Activated naive CD8-positive, alpha-beta T cell treated with anti-CD3 and anti-CD28 coated beads, Interleukin-2, amount 10 ng/mL, durations not matched to agents 7 days and 5 days (primary cell): ENCODE results near the gene ARHGAP6. TPM values are rescaled to one million over a fixed set of nuclear protein-coding genes. Genes with fewer than 3 reads are reported as not detected.
A peak's percentile ranks its signal among the peaks of the same experiment; 100 is the strongest.

Source experiments
- ATAC-seq: fragments of 150-1000 bp; cut with Tn5 transposase; one replicate; pipeline ENCODE4 v1.10.0; 2021; ENCODE audit warnings: low read depth, moderate library complexity
- POLR2A ChIA-PET: fragments of 350-600 bp; sonication (Branson Sonifier 250); formaldehyde crosslinking; loops from one replicate; lab custom pipeline; 2021; ENCODE audit warnings: antibody characterized with exemption; lab: Charles Lee
- DNase-seq: peaks from one replicate; pipeline ENCODE4 v3.0.0; 2021
- H3K27ac Mint-ChIP-seq: one replicate; pipeline ENCODE4 v1.8.0; 2022; ENCODE audit warnings: mild to moderate bottlenecking, mixed read lengths
- H3K27me3 Mint-ChIP-seq: one replicate; pipeline ENCODE4 v1.8.0; 2022; ENCODE audit warnings: mild to moderate bottlenecking, moderate library complexity, mixed read lengths
- H3K36me3 Mint-ChIP-seq: one replicate; pipeline ENCODE4 v1.8.0; 2021; ENCODE audit warnings: mild to moderate bottlenecking, mixed read lengths
- H3K4me1 Mint-ChIP-seq: one replicate; pipeline ENCODE4 v1.8.0; 2021; ENCODE audit warnings: mixed read lengths
- H3K4me3 Mint-ChIP-seq: one replicate; pipeline ENCODE4 v1.8.0; 2022; ENCODE audit warnings: mild to moderate bottlenecking, moderate library complexity, mixed read lengths
- H3K9me3 Mint-ChIP-seq: one replicate; pipeline ENCODE4 v1.8.0; 2021; ENCODE audit warnings: mixed read lengths
- total RNA-seq, 2 experiments: library from RNA; stranded (reverse); gene quantifications; one replicate each; pipeline ENCODE4 v1.2.3, GENCODE V29; 2021

The ARHGAP6 gene
- total RNA-seq, 2 experiments from 2014 or later, result not detected

GRCh38 chrX:11151799-11152559, 513.7 kb downstream of the ARHGAP6 start:
- H3K4me3 Mint-ChIP-seq, result no peak overlapping the region
- no peaks in the 10 kb centered on the region for H3K36me3 Mint-ChIP-seq
- H3K9me3 Mint-ChIP-seq, result no peaks in the 10 kb centered on the region
- H3K27me3 Mint-ChIP-seq, result no peaks in the 10 kb centered on the region
- no peak for ATAC-seq
- no peak for DNase-seq
- H3K27ac Mint-ChIP-seq, result no peak overlapping the region
- no peaks in the 10 kb centered on the region for H3K4me1 Mint-ChIP-seq
- POLR2A ChIA-PET, result no interaction called here

GRCh38 chrX:11148401-11148800, 517.3 kb downstream of the ARHGAP6 start:
- Mint-ChIP-seq H3K4me3 (no peak overlapping the region), H3K9me3 (no peaks in the 10 kb centered on the region), H3K36me3 (no peaks in the 10 kb centered on the region), H3K27ac (no peak overlapping the region), H3K4me1 (peaks cover 2% of the 10 kb centered on the region), H3K27me3 (no peaks in the 10 kb centered on the region)
- ATAC-seq (no peak), DNase-seq (no peak)
- POLR2A ChIA-PET, result no interaction called here

GRCh38 chrX:11146411-11146810, 519.3 kb downstream of the ARHGAP6 start:
- ATAC-seq, result no peak

GRCh38 chrX:11143931-11144678, 521.6 kb downstream of the ARHGAP6 start:
- POLR2A ChIA-PET, result no interaction called here
- no peak overlapping the region for H3K27ac Mint-ChIP-seq
- peaks cover 2% of the 10 kb centered on the region for H3K4me1 Mint-ChIP-seq
- H3K4me3 Mint-ChIP-seq, result peak overlapping the region; percentile 35
- peak; percentile 68 for ATAC-seq
- no peaks in the 10 kb centered on the region for H3K27me3 Mint-ChIP-seq
- H3K9me3 Mint-ChIP-seq, result no peaks in the 10 kb centered on the region
- DNase-seq, result no peak
- H3K36me3 Mint-ChIP-seq, result no peaks in the 10 kb centered on the region

More at GRCh38 chrX:11146411-11146810, 519.3 kb downstream of the ARHGAP6 start:
- Mint-ChIP-seq H3K27me3 (no peaks in the 10 kb centered on the region), H3K4me3 (no peak overlapping the region), H3K36me3 (no peaks in the 10 kb centered on the region), H3K27ac (no peak overlapping the region), H3K4me1 (peaks cover 2% of the 10 kb centered on the region), H3K9me3 (no peaks in the 10 kb centered on the region)
- no peak for DNase-seq
- POLR2A ChIA-PET, result no interaction called here

GRCh38 chrX:11138498-11139390, 527.0 kb downstream of the ARHGAP6 start:
- H3K9me3 Mint-ChIP-seq, result no peaks in the 10 kb centered on the region
- no peaks in the 10 kb centered on the region for H3K27me3 Mint-ChIP-seq

GRCh38 chrX:11137543-11138139, 528.1 kb downstream of the ARHGAP6 start:
- Mint-ChIP-seq H3K36me3 (no peaks in the 10 kb centered on the region), H3K27me3 (no peaks in the 10 kb centered on the region), H3K4me3 (no peak overlapping the region), H3K27ac (no peak overlapping the region), H3K4me1 (no peaks in the 10 kb centered on the region), H3K9me3 (no peaks in the 10 kb centered on the region)
- POLR2A ChIA-PET, result no interaction called here
- no peak for ATAC-seq
- no peak for DNase-seq

More at GRCh38 chrX:11138498-11139390, 527.0 kb downstream of the ARHGAP6 start:
- Mint-ChIP-seq H3K27ac (no peak overlapping the region), H3K4me3 (no peak overlapping the region), H3K36me3 (no peaks in the 10 kb centered on the region), H3K4me1 (no peaks in the 10 kb centered on the region)
- POLR2A ChIA-PET, result no interaction called here
- ATAC-seq, result no peak
- DNase-seq, result no peak

GRCh38 chrX:11135564-11136185, 530.0 kb downstream of the ARHGAP6 start:
- no peak overlapping the region for H3K4me3 Mint-ChIP-seq
- no peaks in the 10 kb centered on the region for H3K27me3 Mint-ChIP-seq
- no peaks in the 10 kb centered on the region for H3K9me3 Mint-ChIP-seq
- POLR2A ChIA-PET, result no interaction called here
- DNase-seq (no peak), ATAC-seq (no peak)
- no peaks in the 10 kb centered on the region for H3K4me1 Mint-ChIP-seq
- no peaks in the 10 kb centered on the region for H3K36me3 Mint-ChIP-seq
- H3K27ac Mint-ChIP-seq, result no peak overlapping the region

- ATAC-seq (no peak), DNase-seq (no peak)
- Mint-ChIP-seq H3K4me1 (no peaks in the 10 kb centered on the region), H3K36me3 (no peaks in the 10 kb centered on the region), H3K27ac (no peak overlapping the region), H3K4me3 (no peak overlapping the region), H3K27me3 (no peaks in the 10 kb centered on the region), H3K9me3 (no peaks in the 10 kb centered on the region)
- POLR2A ChIA-PET, result no interaction called here
Observed at GRCh38 chrX:11131146-11131545, 534.6 kb downstream of the ARHGAP6 start.

GRCh38 chrX:11130136-11130535, 535.6 kb downstream of the ARHGAP6 start:
- Mint-ChIP-seq H3K27me3 (no peaks in the 10 kb centered on the region), H3K27ac (no peak overlapping the region), H3K36me3 (no peaks in the 10 kb centered on the region), H3K9me3 (no peaks in the 10 kb centered on the region), H3K4me3 (no peak overlapping the region), H3K4me1 (no peaks in the 10 kb centered on the region)
- POLR2A ChIA-PET, result no interaction called here
- DNase-seq, result no peak
- ATAC-seq, result no peak

GRCh38 chrX:11129534-11130105, 536.1 kb downstream of the ARHGAP6 start:
- no peaks in the 10 kb centered on the region for H3K4me1 Mint-ChIP-seq
- DNase-seq (no peak), ATAC-seq (no peak)
- H3K9me3 Mint-ChIP-seq, result no peaks in the 10 kb centered on the region
- no peaks in the 10 kb centered on the region for H3K27me3 Mint-ChIP-seq
- no peak overlapping the region for H3K4me3 Mint-ChIP-seq
- POLR2A ChIA-PET, result no interaction called here
- no peak overlapping the region for H3K27ac Mint-ChIP-seq
- H3K36me3 Mint-ChIP-seq, result no peaks in the 10 kb centered on the region

GRCh38 chrX:11125060-11125459, 540.7 kb downstream of the ARHGAP6 start:
- Mint-ChIP-seq H3K27ac (no peak overlapping the region), H3K36me3 (peaks cover 8% of the 10 kb centered on the region)
- POLR2A ChIA-PET, result no interaction called here

GRCh38 chrX:11124112-11124511, 541.6 kb downstream of the ARHGAP6 start:
- Mint-ChIP-seq H3K4me1 (no peaks in the 10 kb centered on the region), H3K9me3 (no peaks in the 10 kb centered on the region), H3K27me3 (no peaks in the 10 kb centered on the region), H3K36me3 (peaks cover 8% of the 10 kb centered on the region), H3K27ac (no peak overlapping the region), H3K4me3 (no peak overlapping the region)
- POLR2A ChIA-PET, result no interaction called here
- no peak for ATAC-seq
- DNase-seq, result no peak

More at GRCh38 chrX:11125060-11125459, 540.7 kb downstream of the ARHGAP6 start:
- Mint-ChIP-seq H3K4me3 (no peak overlapping the region), H3K4me1 (no peaks in the 10 kb centered on the region), H3K9me3 (no peaks in the 10 kb centered on the region), H3K27me3 (no peaks in the 10 kb centered on the region)
- no peak for ATAC-seq
- DNase-seq, result no peak
